Measurements from ENCODE around the gene ACVR1B. TPM values are rescaled to one million over a fixed set of nuclear protein-coding genes. Genes with fewer than 3 reads are reported as not detected.

The ACVR1B gene
- total and polyA plus RNA-seq, 2 donors (not counting 3 experiments of a cell fraction or from before 2014, with no cell fraction given) = 29.0 to 33.7 TPM

DNA sequence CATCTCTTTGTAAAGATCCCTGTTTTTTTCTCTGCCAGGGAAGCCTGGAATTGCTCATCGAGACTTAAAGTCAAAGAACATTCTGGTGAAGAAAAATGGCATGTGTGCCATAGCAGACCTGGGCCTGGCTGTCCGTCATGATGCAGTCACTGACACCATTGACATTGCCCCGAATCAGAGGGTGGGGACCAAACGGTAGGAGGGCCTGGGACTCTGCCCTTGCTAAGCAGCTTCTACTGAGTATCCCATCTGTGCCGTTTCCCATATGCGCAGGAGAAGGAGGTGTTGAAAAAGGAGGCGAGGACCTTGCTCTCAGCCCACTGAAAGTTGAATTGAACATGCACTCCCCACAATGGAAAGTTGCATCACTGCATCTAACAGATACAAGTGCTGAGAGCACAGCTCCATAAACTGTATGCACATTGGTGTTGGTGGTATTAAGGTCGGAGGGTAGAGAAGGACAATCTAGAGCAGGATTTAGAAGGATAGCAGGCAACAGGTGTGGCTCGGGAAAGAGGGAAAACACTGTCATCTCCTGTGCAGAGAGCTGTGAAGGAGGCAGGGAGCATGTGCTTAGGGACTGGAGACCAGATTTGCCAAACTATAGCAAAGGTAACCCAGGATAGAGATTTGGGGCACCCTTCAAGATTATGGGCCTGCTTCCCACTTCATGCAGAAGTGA is 33.8 kb downstream of the ACVR1B start:
- Histone ChIP-seq H3K4me1 (ENCODE audit: control insufficient read depth, extremely low read depth, insufficient read depth, low read length) (peaks cover 6% of the 10 kb centered on the region), H3K9me3 (replicated peaks; ENCODE audit: control insufficient read depth, insufficient read depth, low read length) (no peaks in the 10 kb centered on the region), H3K36me3 (ENCODE audit: control insufficient read depth in 2 of 2, extremely low read depth in 1 of 2, insufficient read depth in 2 of 2, low read length in 2 of 2) (peaks cover 20 to 42% of the 10 kb centered on the region in 2 experiments), H3K27ac (ENCODE audit: insufficient read depth, low read depth, low read length) (no peak overlapping the region), H3K79me2 (ENCODE audit: control insufficient read depth, insufficient read depth, low read length) (peaks cover 8% of the 10 kb centered on the region), H3K9me1 (replicated peaks; ENCODE audit: control insufficient read depth, extremely low read depth, insufficient read depth, low read length) (no peaks in the 10 kb centered on the region), H3K27me3 (ENCODE audit: control insufficient read depth in 2 of 2, insufficient read depth in 2 of 2, low read length in 2 of 2) (no peaks in the 10 kb centered on the region), H3K4me2 (ENCODE audit: insufficient read depth, low read length) (no peak overlapping the region), H4K20me1 (replicated peaks; ENCODE audit: control insufficient read depth, extremely low read depth, insufficient read depth, low read length) (no peaks in the 10 kb centered on the region), H3K9ac (replicated peaks; ENCODE audit: extremely low read depth, insufficient read depth, low read length) (no peak overlapping the region), H2AFZ (ENCODE audit: low read depth, low read length) (no peak overlapping the region), H3K4me3 (replicated peaks in 1 of 3; ENCODE audit: insufficient read depth in 1 of 3, low read depth in 1 of 3, low read length in 3 of 3) (no peak overlapping the region)
- no peak for FAIRE-seq
- DNase-seq (ENCODE audit: low read depth, low spot score) = no peak
- ChIA-PET CTCF (interaction anchor here (0.9 to 3.2 kb wide), 3 partner anchors 8 to 91 kb away, joined by 3 to 8 read pairs (median 3); no protein-coding TSS in a partner anchor), POLR2A (no interaction called here)
- dilution Hi-C loops (cut with MboI; ENCODE audit: extremely low pct_ligation_motif_present, low sequenced_read_pairs) = no loop called here
- intact Hi-C loops (cut with micrococcal nuclease) = no loop called here
- TF ChIP-seq JUN (IDR thresholded peaks at IDR 0.05; ENCODE audit: borderline replicate concordance, insufficient read depth, insufficient read length, low read depth) = no peak
- no peak for TF ChIP-seq MYC (IDR thresholded peaks at IDR 0.05; ENCODE audit: low read depth, low read length)
- TF ChIP-seq, protein P1, sequence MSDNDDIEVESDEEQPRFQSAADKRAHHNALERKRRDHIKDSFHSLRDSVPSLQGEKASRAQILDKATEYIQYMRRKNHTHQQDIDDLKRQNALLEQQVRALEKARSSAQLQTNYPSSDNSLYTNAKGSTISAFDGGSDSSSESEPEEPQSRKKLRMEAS (IDR thresholded peaks at IDR 0.05; ENCODE audit: insufficient read depth, insufficient read length) = no peak
- no peak for TF ChIP-seq GATA2 (IDR thresholded peaks at IDR 0.05; ENCODE audit: insufficient read depth, insufficient read length, low read depth, low read length)
- no TSS peak for BruUV-seq (replicated peaks)

DNA sequence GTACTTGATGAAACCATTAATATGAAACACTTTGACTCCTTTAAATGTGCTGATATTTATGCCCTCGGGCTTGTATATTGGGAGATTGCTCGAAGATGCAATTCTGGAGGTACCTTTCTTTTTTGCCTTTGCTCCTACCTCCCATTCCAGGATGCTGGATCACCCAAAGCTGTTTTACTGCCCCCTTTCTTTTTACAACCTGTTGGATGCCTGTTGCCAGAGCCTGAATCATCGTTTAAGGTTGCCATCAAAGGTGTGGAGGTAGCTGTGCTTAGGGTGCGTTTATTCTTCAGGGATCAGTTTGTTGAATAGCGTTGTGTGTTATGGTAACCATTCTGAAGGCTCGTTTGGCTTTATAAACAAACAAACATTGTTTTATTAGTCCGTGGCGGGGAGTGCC is 35.3 kb downstream of the ACVR1B start:
- no peak for DNase-seq (ENCODE audit: low read depth, low spot score)
- Histone ChIP-seq H3K9me3 (replicated peaks; ENCODE audit: control insufficient read depth, insufficient read depth, low read length) (no peaks in the 10 kb centered on the region), H3K36me3 (ENCODE audit: control insufficient read depth in 2 of 2, extremely low read depth in 1 of 2, insufficient read depth in 2 of 2, low read length in 2 of 2) (peaks cover 17 to 37% of the 10 kb centered on the region in 2 experiments), H3K9me1 (replicated peaks; ENCODE audit: control insufficient read depth, extremely low read depth, insufficient read depth, low read length) (no peaks in the 10 kb centered on the region), H2AFZ (ENCODE audit: low read depth, low read length) (no peak overlapping the region), H3K4me1 (ENCODE audit: control insufficient read depth, extremely low read depth, insufficient read depth, low read length) (no peaks in the 10 kb centered on the region), H3K27me3 (ENCODE audit: control insufficient read depth in 2 of 2, insufficient read depth in 2 of 2, low read length in 2 of 2) (no peaks in the 10 kb centered on the region), H3K9ac (replicated peaks; ENCODE audit: extremely low read depth, insufficient read depth, low read length) (no peak overlapping the region), H3K27ac (ENCODE audit: insufficient read depth, low read depth, low read length) (no peak overlapping the region), H4K20me1 (replicated peaks; ENCODE audit: control insufficient read depth, extremely low read depth, insufficient read depth, low read length) (no peaks in the 10 kb centered on the region), H3K4me3 (replicated peaks in 1 of 3; ENCODE audit: insufficient read depth in 1 of 3, low read depth in 1 of 3, low read length in 3 of 3) (no peak overlapping the region), H3K79me2 (ENCODE audit: control insufficient read depth, insufficient read depth, low read length) (peaks cover 2% of the 10 kb centered on the region), H3K4me2 (ENCODE audit: insufficient read depth, low read length) (no peak overlapping the region)
- BruUV-seq (replicated peaks) = no TSS peak
- intact Hi-C loops (cut with micrococcal nuclease) = no loop called here
- TF ChIP-seq POLR2A (IDR thresholded peaks at IDR 0.05; ENCODE audit: low read depth, low read length) (no peak), MYC (IDR thresholded peaks at IDR 0.05; ENCODE audit: low read depth, low read length) (no peak), POLR2AphosphoS5 (IDR thresholded peaks at IDR 0.05; ENCODE audit: insufficient read depth, low read depth, low read length) (no peak), GATA2 (IDR thresholded peaks at IDR 0.05; ENCODE audit: insufficient read depth, insufficient read length, low read depth, low read length) (no peak), JUN (IDR thresholded peaks at IDR 0.05; ENCODE audit: borderline replicate concordance, insufficient read depth, insufficient read length, low read depth) (no peak), FOS (IDR thresholded peaks at IDR 0.05; ENCODE audit: borderline replicate concordance, insufficient read depth, low read length) (no peak), EZH2 (IDR thresholded peaks at IDR 0.05; ENCODE audit: borderline replicate concordance, low read depth, low read length, severe bottlenecking) (no peak), CTCF (IDR thresholded peaks at IDR 0.05; ENCODE audit: extremely low read depth in 1 of 2, insufficient read depth in 1 of 2, low read depth in 1 of 2, low read length in 2 of 2) (no peak)
- TF ChIP-seq, protein P1 (IDR thresholded peaks at IDR 0.05; ENCODE audit: insufficient read depth, insufficient read length) = no peak
- no peak for FAIRE-seq
- CTCF ChIA-PET = no interaction called here
- dilution Hi-C loops (cut with MboI; ENCODE audit: extremely low pct_ligation_motif_present, low sequenced_read_pairs) = no loop called here
- POLR2A ChIA-PET = no interaction called here
